Activated CD4-positive, CD25-positive, alpha-beta regulatory T cell treated with anti-CD3 and anti-CD28 coated beads, Interleukin-2, amount 50 U/mL, for 72 hours (primary cell): ENCODE measurements around the gene DCLK2.
"Not testable (repeated sequence)": the region's sequence is repeated elsewhere in the genome, so short reads cannot be mapped to it uniquely, and the experiment has no call there.

ENCODE experiments used
- DNase-seq: peaks from one replicate; pipeline ENCODE4 v3.0.0; 2021

Gene DCLK2

GRCh38 chr4:150158041-150158440 is 79.8 kb downstream of the DCLK2 start:
- DNase-seq, result no peak

DNA sequence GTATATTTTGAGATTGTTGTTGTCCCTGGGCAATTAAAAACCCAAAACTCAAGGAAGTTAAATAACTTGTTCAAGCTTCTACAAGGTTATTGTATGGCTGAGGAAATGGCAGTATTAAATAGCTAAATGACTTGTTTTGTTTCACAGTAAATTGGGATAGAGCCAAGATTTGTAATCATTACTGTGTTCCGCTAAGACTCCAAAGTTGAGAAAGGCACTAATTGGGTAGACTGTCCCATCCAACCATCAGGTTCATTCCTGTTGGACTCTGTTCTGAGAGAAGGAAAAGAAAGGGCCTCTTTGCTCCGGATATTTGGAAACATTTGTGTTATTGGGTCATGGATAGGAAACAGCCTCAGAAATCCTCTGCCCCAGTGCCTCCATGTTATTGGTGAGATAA is 82.2 kb downstream of the DCLK2 start:
- no peak for DNase-seq

DNA sequence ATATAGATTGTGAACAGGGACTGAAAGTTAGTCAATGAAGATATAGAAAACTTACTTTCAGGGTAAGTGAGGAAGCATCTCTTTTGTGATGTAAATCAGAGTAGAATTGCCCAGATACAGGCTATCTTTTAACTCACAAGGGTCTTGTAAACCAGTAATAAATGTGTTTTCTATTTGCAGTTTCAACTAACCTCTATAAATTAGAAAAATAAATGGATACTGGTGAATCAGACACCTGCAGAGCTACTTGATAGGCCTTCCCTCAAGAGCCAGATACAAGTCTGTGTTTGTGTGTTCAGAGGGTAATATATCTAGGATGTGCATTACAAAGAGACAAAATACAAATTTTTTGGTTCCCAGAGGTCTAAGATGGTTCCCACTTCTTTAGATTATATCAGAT is 82.9 kb downstream of the DCLK2 start:
- DNase-seq, result no peak

DNA sequence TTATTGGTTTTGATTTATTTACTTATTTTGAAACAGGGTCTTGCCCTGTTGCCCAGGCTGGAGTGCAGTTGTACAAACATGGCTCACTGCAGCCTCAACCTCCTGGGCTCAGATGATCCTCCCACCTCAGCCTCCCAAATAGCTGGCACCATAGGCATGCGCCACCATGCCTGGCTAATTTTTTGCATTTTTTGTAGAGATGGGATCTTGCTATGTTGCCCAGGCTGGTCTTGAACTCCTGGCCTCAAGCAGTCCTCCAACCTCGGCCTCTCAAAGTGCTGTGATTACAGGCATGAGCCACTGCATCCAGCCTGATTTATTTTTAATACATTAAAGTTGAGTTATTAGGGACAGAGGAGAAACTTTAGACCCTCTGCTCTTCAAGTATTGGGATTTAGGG is 83.8 kb downstream of the DCLK2 start:
- DNase-seq, result not testable (repeated sequence)

DNA sequence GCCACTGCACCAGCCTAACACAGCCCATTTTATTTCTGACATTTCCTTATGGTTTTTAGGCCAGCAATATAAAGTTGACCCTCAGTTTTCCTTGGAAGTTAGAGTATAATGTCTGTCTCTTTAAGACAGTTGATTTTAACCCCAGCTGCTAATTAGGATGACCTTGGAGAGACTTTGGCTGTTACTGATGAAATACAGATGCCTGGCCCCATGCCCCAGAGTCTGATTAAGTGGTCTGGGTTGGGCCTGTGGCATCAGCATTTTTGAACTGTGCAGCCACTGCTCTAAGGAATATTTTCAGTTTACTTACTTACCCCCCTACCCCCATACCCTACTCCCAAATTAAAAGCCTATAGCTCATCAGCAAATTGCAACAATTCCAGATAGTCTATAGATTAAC is 85.8 kb downstream of the DCLK2 start:
- DNase-seq, result no peak

DNA sequence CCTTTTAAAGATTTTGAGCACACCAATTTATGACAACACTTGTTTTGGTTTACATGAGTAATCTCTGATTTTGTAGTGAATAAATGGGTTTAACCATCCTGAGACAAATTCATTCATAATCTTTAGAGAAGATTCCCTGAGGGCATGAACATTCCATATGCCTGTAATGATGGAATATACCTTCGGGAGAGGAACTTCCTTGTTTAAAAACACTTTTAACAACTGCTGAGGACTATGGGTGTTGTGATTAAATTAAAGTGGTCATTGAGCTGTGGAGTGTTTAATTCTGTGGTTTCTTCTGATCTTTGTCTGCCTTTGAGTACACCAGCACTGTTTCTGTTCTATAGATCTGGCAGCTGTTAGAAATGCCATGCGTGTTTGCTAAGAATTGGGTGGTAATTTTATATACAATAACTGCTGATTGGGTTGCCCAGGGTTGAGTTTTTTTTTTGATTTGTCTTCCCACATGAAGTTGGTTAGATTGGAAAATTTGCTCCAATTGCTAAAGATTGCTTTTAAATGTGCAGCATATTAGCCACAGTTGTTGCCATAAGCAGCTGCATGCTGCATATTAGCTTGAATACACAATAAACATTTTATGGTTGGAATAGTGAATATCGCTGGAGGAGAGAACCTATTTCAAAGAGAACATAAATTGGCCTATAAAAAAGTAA is 86.8 kb downstream of the DCLK2 start:
- no peak for DNase-seq

GRCh38 chr4:150167054-150167453 is 88.8 kb downstream of the DCLK2 start:
- no peak for DNase-seq

DNA sequence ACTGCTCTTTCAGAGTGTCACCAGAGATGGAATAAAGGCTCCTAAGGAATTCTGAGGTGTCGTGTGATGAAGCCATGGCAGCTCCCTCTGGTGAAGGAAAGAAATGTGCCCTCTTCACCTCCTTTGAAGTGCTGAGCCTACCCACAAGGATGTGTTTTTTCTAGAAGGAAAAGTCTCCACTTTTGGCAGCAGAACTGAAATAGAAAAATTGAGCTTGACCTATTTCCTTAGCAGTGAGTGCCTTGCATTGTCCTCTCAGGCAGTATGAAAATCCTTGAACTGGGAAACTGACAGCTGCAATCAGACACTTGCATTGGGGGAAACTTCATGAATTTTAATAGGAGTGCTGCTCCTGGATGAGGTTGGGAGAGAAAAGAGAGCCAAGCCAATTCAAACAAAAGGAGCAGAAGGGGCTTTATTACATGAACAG is 95.2 kb downstream of the DCLK2 start:
- DNase-seq, result no peak

DNA sequence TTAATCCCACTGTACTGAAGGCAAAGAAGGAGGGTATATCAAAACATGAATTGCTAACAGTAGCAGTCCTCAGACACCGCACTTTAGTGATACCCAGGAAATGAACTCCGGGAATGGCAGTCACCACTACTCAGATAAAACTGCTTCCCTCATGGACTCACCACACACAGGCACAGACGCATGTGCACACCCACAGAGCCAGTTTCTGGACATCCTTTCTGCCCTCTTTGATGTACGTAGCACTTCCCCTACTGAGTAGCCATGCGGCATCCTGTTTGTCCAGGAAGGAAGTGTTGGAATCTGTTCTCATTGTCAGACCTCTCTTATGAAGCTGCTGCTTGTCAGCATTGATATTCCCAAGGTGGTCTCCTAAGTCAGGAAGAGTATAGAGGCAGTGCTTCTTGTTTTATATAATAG is 95.7 kb downstream of the DCLK2 start:
- no peak for DNase-seq

DNA sequence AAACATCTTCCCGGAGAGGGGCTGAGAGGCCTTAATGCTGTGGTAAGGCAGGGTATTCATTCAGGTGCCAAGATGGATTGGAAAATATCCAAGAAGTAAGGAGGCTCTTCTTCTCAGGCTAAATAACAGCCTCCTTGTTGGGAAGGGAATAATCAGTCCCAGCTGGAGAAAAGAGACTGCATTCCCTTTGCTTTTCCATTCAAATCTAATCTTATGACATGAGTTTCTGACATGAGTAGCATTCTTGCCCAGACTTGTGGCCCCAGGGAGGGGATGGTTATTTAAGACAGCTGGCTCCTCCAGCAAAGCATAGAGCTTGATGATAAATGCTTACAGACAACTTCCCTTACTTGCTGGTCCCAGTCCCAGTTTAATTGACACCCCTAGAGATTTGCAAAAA is 98.3 kb downstream of the DCLK2 start:
- DNase-seq, result no peak

GRCh38 chr4:150178161-150178560 is 99.9 kb downstream of the DCLK2 start:
- DNase-seq, result no peak

DNA sequence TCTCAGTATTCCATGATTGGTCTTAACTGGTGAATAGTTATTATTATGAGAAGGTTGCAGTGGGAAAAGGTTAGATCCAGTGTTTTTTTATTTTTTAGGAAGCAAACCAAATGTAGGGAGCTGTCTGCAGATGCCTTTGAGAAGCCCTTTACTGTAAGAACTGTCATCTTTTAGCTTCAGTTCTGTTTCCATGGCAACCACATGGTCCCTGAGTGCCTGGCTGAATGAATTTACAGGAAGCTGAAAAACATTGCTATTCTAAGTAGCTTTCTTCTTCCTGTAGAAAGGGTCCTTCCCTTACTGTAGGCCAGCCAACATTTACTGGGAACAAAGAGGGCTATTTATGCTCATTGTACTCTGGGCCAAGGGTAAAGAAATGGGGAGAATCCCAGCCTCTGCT is 103.3 kb downstream of the DCLK2 start:
- no peak for DNase-seq

GRCh38 chr4:150182794-150183193 is 104.5 kb downstream of the DCLK2 start:
- no peak for DNase-seq

DNA sequence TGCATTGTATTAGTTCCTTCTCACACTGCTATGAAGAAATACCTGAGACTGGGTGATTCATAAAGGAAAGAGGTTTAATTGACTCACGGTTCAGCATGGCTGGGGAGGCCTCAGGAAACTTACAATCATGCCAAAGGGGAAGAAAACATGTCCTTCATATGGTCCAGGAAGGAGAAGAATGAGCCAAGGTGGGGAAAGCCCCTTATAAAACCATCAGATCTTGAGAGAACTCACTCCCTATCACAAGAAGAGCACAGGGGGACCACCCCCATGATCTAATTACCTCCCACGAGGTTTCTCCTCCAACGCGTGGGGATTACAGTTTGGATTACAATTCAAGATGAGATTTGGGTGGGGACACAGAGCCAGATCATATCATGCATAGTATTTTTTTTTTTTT is 106.8 kb downstream of the DCLK2 start:
- DNase-seq, result not testable (repeated sequence)

- no peak for DNase-seq
Observed at GRCh38 chr4:150192986-150193385, 114.7 kb downstream of the DCLK2 start.

DNA sequence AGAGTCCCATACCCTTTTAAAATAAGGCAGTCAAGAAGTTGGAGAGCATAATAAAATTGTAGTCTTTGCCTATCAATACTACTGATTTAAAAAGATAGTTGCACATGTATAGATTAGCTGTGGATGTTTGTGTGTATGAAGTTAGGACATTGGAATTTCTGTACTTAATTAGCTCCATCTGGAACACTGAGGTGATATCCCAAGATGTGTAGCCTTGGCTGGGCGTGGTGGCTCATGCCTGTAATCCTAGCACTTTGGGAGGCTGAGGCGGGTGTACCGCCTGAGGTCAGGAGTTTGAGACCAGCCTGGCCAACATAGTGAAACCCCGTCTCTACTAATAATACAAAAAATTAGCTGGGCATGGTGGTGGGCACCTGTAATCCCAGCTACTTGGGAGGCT is 119.0 kb downstream of the DCLK2 start:
- DNase-seq, result not testable (repeated sequence)

DNA sequence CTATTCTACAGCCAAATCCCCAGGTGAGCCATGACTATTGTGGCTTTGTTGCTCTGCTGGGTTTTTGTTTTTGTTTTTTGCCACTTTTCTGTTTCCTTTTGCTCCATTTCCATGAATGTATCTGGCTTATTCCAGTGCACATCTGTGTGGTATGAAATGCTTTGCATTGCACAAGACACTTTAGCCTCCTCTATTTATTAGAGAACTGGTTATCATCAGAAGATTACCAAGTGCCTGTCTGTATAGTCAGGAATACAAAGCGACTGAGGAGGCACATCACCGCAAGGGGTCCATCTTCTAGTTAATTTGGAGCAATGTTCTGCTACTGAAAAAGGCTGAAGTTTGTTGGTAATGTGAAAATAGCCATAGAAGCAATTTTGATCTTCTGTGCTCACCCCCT is 120.8 kb downstream of the DCLK2 start:
- no peak for DNase-seq

DNA sequence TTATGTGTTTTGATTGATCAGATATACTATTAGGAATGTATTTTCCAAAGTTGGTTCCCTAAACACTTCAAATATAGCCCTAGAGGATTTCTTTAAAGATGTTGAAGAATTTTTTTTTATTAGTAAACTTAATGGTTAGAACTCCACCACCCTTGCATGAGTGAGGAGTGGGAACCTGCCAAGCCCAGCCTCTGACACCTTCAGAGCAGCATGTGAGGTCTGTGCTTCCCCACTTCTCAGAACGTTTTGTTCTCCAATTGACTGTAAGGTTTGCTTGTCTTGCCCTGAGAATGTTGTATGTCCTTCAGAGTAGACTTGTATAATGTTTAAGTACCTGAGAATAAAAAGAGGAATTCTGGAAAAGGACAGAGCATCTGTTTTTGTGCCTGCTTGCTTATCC is 126.8 kb downstream of the DCLK2 start:
- no peak for DNase-seq

DNA sequence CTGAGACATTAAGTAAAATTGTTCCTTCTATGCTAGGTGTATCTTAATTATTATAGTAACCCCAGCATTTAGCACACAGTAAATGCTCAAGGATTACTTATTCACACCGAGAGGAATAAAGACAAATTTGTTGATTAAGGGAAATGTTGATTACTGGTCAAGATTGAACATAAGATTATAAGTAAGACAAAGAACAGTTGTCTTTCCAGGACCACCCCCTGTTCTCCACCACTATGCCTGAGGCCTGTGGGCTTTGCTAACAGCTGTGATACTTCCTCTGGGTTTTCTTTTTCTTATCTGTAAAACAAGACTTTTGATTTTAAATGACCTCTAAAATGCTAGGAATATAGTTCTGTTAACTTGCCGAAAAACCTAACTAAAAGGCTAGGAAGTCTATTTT is 128.0 kb downstream of the DCLK2 start:
- no peak for DNase-seq

- DNase-seq, result no peak
Observed at GRCh38 chr4:150206954-150207353, 128.7 kb downstream of the DCLK2 start.

- DNase-seq, result no peak
Observed at GRCh38 chr4:150207871-150208270, 129.6 kb downstream of the DCLK2 start.

GRCh38 chr4:150209140-150209829 is 131.0 kb downstream of the DCLK2 start:
- no peak for DNase-seq

GRCh38 chr4:150211016-150211415 is 132.8 kb downstream of the DCLK2 start:
- no peak for DNase-seq

DNA sequence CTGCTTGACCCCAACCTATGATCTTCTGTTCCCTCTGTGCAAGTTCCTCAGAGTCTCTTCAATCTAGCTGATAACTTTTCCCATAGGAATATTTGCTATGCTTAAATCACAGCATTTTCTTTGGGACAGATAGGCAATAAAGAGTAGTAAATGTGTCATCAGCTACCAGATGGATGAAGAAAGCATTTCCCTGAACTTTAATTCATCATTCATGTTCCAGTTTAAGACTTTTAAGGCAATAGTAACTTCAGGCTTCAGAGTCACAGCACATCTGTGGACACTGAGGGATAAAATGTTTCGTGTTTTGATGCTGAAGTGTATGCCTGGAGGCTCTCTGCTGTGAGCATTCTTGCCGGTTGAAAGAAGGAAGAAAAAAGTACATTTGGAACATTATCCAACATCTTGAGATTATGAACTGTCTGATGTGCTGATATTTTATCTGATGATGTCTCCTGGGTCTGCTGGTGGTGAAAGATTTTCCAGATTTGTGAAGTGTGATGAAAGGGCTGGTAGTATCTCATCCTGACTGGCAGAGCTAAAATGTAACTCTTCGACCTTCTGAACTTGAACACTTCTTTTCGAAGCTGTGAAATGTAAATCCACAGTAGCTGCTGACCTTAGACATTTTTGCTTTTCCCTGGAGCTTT is 133.7 kb downstream of the DCLK2 start:
- no peak for DNase-seq
